Neuronal stem cell (in vitro differentiated cells): ENCODE results near the gene NCOA3.

ENCODE experiments used
- DNase-seq: peaks from one replicate; pipeline ENCODE4 v3.0.0-alpha.2; 2013; ENCODE audit warnings: low spot score
- H2AFZ ChIP-seq: one replicate; pipeline ENCODE4 v1.6.1; 2013; ENCODE audit warnings: mild to moderate bottlenecking, low read length, inconsistent platforms
- H2AK5ac ChIP-seq: 2 replicates; pipeline ENCODE4 v1.6.1; 2013; ENCODE audit warnings: low read depth, mild to moderate bottlenecking, inconsistent platforms, low read length, moderate library complexity, mixed read lengths
- H2BK120ac ChIP-seq: 2 replicates; pipeline ENCODE4 v1.6.1; 2013; ENCODE audit warnings: low read depth, mild to moderate bottlenecking, inconsistent platforms, low read length, moderate library complexity, mixed read lengths
- H2BK12ac ChIP-seq: one replicate; pipeline ENCODE4 v1.6.1; 2013; ENCODE audit warnings: low read length, inconsistent platforms
- H2BK15ac ChIP-seq: 2 replicates; pipeline ENCODE4 v1.6.1; 2013; ENCODE audit warnings: mild to moderate bottlenecking, low read length, inconsistent platforms, mixed read lengths
- H2BK5ac ChIP-seq: one replicate; pipeline ENCODE4 v1.6.1; 2013; ENCODE audit warnings: inconsistent platforms, mild to moderate bottlenecking, low read length, moderate library complexity
- H3K14ac ChIP-seq: one replicate; pipeline ENCODE4 v1.6.1; 2013; ENCODE audit warnings: low read length, inconsistent platforms
- H3K18ac ChIP-seq: 2 replicates; pipeline ENCODE4 v1.6.1; 2013; ENCODE audit warnings: low read length, inconsistent platforms
- H3K23ac ChIP-seq: 2 replicates; pipeline ENCODE4 v1.6.1; 2013; ENCODE audit warnings: low read depth, mild to moderate bottlenecking, mixed read lengths, low read length, inconsistent platforms; ENCODE audit not compliant: poor library complexity
- H3K27ac ChIP-seq: replicated peaks from 3 replicates; pipeline ENCODE4 v1.5.1; 2013; ENCODE audit warnings: low read length, inconsistent platforms
- H3K27me3 ChIP-seq, 3 experiments: 2 replicates each; pipeline ENCODE4 v1.6.1; 2013; ENCODE audit warnings: low read length in 3 of 3, mild to moderate bottlenecking in 2 of 3, inconsistent platforms in 1 of 3, low read depth in 1 of 3, mixed read lengths in 1 of 3, moderate library complexity in 1 of 3; ENCODE audit not compliant: control insufficient read depth in 3 of 3, insufficient read depth in 3 of 3
- H3K36me3 ChIP-seq, 2 donors: replicated peaks in 1 of 2; 2 replicates each; pipeline ENCODE4 v1.6.1; 2013; ENCODE audit warnings: low read length in 2 of 2; ENCODE audit not compliant: control insufficient read depth in 2 of 2, insufficient read depth in 2 of 2
- H3K4ac ChIP-seq: 2 replicates; pipeline ENCODE4 v1.6.1; 2013; ENCODE audit warnings: inconsistent platforms, mild to moderate bottlenecking, low read length, moderate library complexity
- H3K4me1 ChIP-seq, 2 donors: 1 replicate in 1 of 2; 2 replicates in 1 of 2; pipeline ENCODE4 v1.6.1; 2013; ENCODE audit warnings: low read length in 2 of 2, low read depth in 1 of 2; ENCODE audit not compliant: control insufficient read depth in 2 of 2, insufficient read depth in 1 of 2
- H3K4me2 ChIP-seq: one replicate; pipeline ENCODE4 v1.6.1; 2013; ENCODE audit warnings: mild to moderate bottlenecking, low read length, inconsistent platforms; ENCODE audit not compliant: insufficient read depth, poor library complexity, severe bottlenecking
- H3K4me3 ChIP-seq, 2 donors: 2 replicates each; pipeline ENCODE4 v1.5.1; 2013; ENCODE audit warnings: low read length in 2 of 2, mild to moderate bottlenecking in 2 of 2, inconsistent platforms in 1 of 2, moderate library complexity in 1 of 2
- H3K79me1 ChIP-seq: one replicate; pipeline ENCODE4 v1.6.1; 2013; ENCODE audit warnings: low read depth, mild to moderate bottlenecking, inconsistent platforms, low read length, moderate library complexity
- H3K9ac ChIP-seq: one replicate; pipeline ENCODE4 v1.6.1; 2013; ENCODE audit warnings: mild to moderate bottlenecking, low read depth, low read length, inconsistent platforms; ENCODE audit not compliant: poor library complexity
- H3K9me3 ChIP-seq, 2 donors: replicated peaks in 1 of 2; 2 replicates each; pipeline versions ENCODE3 to v1.6.1; 2013; ENCODE audit warnings: low read length in 2 of 2, mild to moderate bottlenecking in 2 of 2, inconsistent platforms in 1 of 2, low read depth in 1 of 2, mixed read lengths in 1 of 2, moderate library complexity in 1 of 2; ENCODE audit not compliant: control insufficient read depth in 2 of 2, insufficient read depth in 1 of 2
- H4K8ac ChIP-seq: one replicate; pipeline ENCODE4 v1.6.1; 2013; ENCODE audit warnings: low read depth, mild to moderate bottlenecking, inconsistent platforms, low read length, moderate library complexity
- H4K91ac ChIP-seq: one replicate; pipeline ENCODE4 v1.6.1; 2013; ENCODE audit warnings: low read length, low read depth, mild to moderate bottlenecking, inconsistent platforms; ENCODE audit not compliant: poor library complexity
- WGBS, 2 donors: extraction: QIAGEN DNeasy Blood & Tissue Kit; methylation state at CpG; one replicate each; pipeline ENCODE4 v1.1.7; 2013; ENCODE audit warnings: missing lambda C conversion rate in 2 of 2, mixed read lengths in 1 of 2; ENCODE audit not compliant: insufficient read length in 2 of 2, insufficient replicate concordance in 1 of 2; ENCODE audit errors: extremely low coverage in 2 of 2; 5-methylcytosine and 5-hydroxymethylcytosine counted together

The NCOA3 gene

GRCh38 chr20:47623206-47623605 is 121.5 kb downstream of the NCOA3 start:
- Histone ChIP-seq H3K9me3 (no peaks in the 10 kb centered on the region), H3K4me2 (no peak overlapping the region), H2BK15ac (no peak overlapping the region), H2BK120ac (no peak overlapping the region), H2BK12ac (no peak overlapping the region), H3K14ac (no peak overlapping the region), H3K27ac (no peak overlapping the region), H3K9ac (no peak overlapping the region), H4K8ac (no peak overlapping the region), H2AK5ac (no peak overlapping the region), H2AFZ (no peak overlapping the region), H3K36me3 (peaks cover 7 to 61% of the 10 kb centered on the region in 2 donors), H3K4ac (no peak overlapping the region), H3K18ac (no peak overlapping the region), H3K4me3 (no peak overlapping the region), H3K27me3 (no peaks in the 10 kb centered on the region), H4K91ac (no peak overlapping the region), H3K79me1 (no peaks in the 10 kb centered on the region), H3K4me1 (peaks cover 2 to 4% of the 10 kb centered on the region in 2 donors), H2BK5ac (no peak overlapping the region), H3K23ac (no peak overlapping the region)
- WGBS, 2 donors = no CpG with 5 or more reads among the region's 2 CpGs
- no peak for DNase-seq

DNA sequence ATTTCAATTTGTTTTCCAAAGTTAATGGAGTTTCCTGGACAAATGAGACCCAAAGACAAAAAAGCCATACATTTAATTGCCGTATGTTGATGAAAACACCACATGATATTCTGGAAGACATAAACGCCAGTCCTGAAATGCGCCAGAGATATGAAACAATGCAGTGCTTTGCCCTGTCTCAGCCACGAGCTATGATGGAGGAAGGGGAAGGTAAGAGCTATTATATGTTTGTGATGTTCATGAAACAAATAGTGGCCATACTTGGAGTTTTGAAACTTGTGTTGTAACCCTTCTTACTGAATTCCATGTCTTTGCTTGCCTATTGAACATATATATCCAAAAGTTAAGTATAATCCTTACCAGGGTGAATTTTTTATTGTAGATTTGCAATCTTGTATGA is 125.9 kb downstream of the NCOA3 start:
- Histone ChIP-seq H3K23ac (no peak overlapping the region), H3K79me1 (no peaks in the 10 kb centered on the region), H2BK12ac (no peak overlapping the region), H4K91ac (no peak overlapping the region), H3K9me3 (no peaks in the 10 kb centered on the region), H3K4ac (no peak overlapping the region), H2BK15ac (no peak overlapping the region), H3K4me2 (no peak overlapping the region), H3K14ac (no peak overlapping the region), H3K36me3 (peaks cover 7 to 91% of the 10 kb centered on the region in 2 donors), H3K27me3 (no peaks in the 10 kb centered on the region), H3K27ac (no peak overlapping the region), H3K4me3 (no peak overlapping the region), H3K18ac (no peak overlapping the region), H4K8ac (no peak overlapping the region), H2BK5ac (no peak overlapping the region), H2AK5ac (no peak overlapping the region), H2AFZ (no peak overlapping the region), H3K4me1 (peaks cover 0 to 2% of the 10 kb centered on the region in 2 donors), H3K9ac (no peak overlapping the region), H2BK120ac (no peak overlapping the region)
- no CpG with 5 or more reads among the region's 4 CpGs for WGBS, 2 donors
- no peak for DNase-seq

DNA sequence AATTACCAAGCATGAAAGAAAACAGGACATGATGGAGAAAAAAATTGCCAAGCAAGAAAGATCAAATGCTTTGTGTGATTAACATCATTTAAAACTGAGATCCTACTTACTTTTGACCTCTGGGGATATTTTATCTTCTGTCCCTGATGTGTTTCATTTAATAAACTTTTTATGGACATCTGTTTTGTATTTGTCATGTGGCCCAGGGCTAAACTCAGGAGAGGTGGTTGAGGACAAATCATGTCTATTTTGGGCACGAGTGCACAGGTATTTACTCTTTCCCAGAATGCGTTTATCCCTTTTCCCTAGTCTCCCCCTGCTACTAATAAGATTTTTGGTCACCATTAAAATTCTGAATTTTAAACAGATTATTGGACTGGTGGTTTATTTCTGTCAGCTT is 128.2 kb downstream of the NCOA3 start:
- Histone ChIP-seq H3K27ac (no peak overlapping the region), H2AFZ (no peak overlapping the region), H3K4me1 (no peaks in the 10 kb centered on the region), H2AK5ac (no peak overlapping the region), H2BK5ac (no peak overlapping the region), H3K4me3 (no peak overlapping the region), H2BK120ac (no peak overlapping the region), H4K91ac (no peak overlapping the region), H3K14ac (no peak overlapping the region), H3K27me3 (no peaks in the 10 kb centered on the region), H3K4ac (no peak overlapping the region), H3K9ac (no peak overlapping the region), H3K9me3 (no peaks in the 10 kb centered on the region), H3K36me3 (peaks cover 3 to 93% of the 10 kb centered on the region in 2 donors), H3K4me2 (no peak overlapping the region), H3K79me1 (no peaks in the 10 kb centered on the region), H4K8ac (no peak overlapping the region), H3K23ac (no peak overlapping the region), H2BK12ac (no peak overlapping the region), H2BK15ac (no peak overlapping the region), H3K18ac (no peak overlapping the region)
- no peak for DNase-seq
- WGBS, 2 donors = no CpG with 5 or more reads among the region's 2 CpGs

- peaks cover 9 to 93% of the 10 kb centered on the region in 2 donors for H3K36me3 ChIP-seq
- H4K8ac ChIP-seq = no peak overlapping the region
- H3K27ac ChIP-seq = no peak overlapping the region
- no peak overlapping the region for H2AFZ ChIP-seq
- no peaks in the 10 kb centered on the region for H3K9me3 ChIP-seq
- no peaks in the 10 kb centered on the region for H3K79me1 ChIP-seq
- no peak overlapping the region for H2BK5ac ChIP-seq
- no peak for DNase-seq
- H3K9ac ChIP-seq = no peak overlapping the region
- H3K14ac ChIP-seq = no peak overlapping the region
- no peak overlapping the region for H2BK15ac ChIP-seq
- H3K4me2 ChIP-seq = no peak overlapping the region
- no peak overlapping the region for H3K18ac ChIP-seq
- no peaks in the 10 kb centered on the region for H3K4me1 ChIP-seq
- H2BK120ac ChIP-seq = no peak overlapping the region
- H4K91ac ChIP-seq = no peak overlapping the region
- H2AK5ac ChIP-seq = no peak overlapping the region
- no peak overlapping the region for H3K23ac ChIP-seq
- no peak overlapping the region for H2BK12ac ChIP-seq
- H3K27me3 ChIP-seq = no peaks in the 10 kb centered on the region
- no peak overlapping the region for H3K4ac ChIP-seq
- no peak overlapping the region for H3K4me3 ChIP-seq
These were observed 129.4 kb downstream of the NCOA3 start for GRCh38 chr20:47631078-47631477.
